ENCODE results near the gene NR4A3.
"Not testable (repeated sequence)": the region's sequence is repeated elsewhere in the genome, so short reads cannot be mapped to it uniquely, and the experiment has no call there.

The NR4A3 gene

DNA sequence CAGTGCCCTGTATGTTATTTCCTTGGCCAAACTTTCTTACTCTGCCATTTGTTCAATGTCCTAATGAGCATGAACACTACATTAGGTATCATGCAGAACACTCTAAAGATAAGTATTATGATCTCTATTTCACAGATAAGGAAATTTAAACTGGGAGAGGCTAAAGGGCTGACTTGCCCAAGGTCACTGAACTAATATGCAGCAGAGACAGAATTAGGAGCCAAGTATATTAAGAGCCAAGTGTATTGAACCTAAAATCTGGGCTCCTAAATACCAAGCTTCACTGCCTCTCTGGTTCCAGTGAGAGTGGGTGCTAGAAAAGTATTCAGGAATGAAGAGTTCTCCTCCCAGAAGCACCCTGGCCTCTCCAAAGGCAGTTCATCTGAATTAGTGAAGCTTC lies 13.5 kb downstream of the NR4A3 start:
- peaks cover 4% of the 10 kb centered on the region for H3K27me3 Mint-ChIP-seq
- no peak overlapping the region for H3K4me3 Mint-ChIP-seq

GRCh38 chr9:99835581-99835980 lies 13.9 kb downstream of the NR4A3 start:
- H3K4me1 Mint-ChIP-seq (ENCODE audit: low read depth): peaks cover 6% of the 10 kb centered on the region
- no peak overlapping the region for H3K4me3 Mint-ChIP-seq
- H3K36me3 Mint-ChIP-seq (ENCODE audit: low read depth): peaks cover 96% of the 10 kb centered on the region
- no peaks in the 10 kb centered on the region for H3K27me3 Mint-ChIP-seq
- no peak overlapping the region for H3K27ac Mint-ChIP-seq
- no peaks in the 10 kb centered on the region for H3K9me3 Mint-ChIP-seq

More for the DNA sequence above, 13.5 kb downstream of the NR4A3 start:
- Mint-ChIP-seq H3K27ac (no peak overlapping the region), H3K4me1 (ENCODE audit: low read depth) (peaks cover 11% of the 10 kb centered on the region), H3K36me3 (ENCODE audit: low read depth) (peaks cover 96% of the 10 kb centered on the region), H3K9me3 (no peaks in the 10 kb centered on the region)

GRCh38 chr9:99840072-99840471 lies 18.4 kb downstream of the NR4A3 start:
- Mint-ChIP-seq H3K27me3 (no peaks in the 10 kb centered on the region), H3K4me3 (no peak overlapping the region), H3K9me3 (no peaks in the 10 kb centered on the region), H3K27ac (peak overlapping the region; percentile 26), H3K36me3 (ENCODE audit: low read depth) (peaks cover 86% of the 10 kb centered on the region), H3K4me1 (ENCODE audit: low read depth) (peaks cover 3% of the 10 kb centered on the region)

DNA sequence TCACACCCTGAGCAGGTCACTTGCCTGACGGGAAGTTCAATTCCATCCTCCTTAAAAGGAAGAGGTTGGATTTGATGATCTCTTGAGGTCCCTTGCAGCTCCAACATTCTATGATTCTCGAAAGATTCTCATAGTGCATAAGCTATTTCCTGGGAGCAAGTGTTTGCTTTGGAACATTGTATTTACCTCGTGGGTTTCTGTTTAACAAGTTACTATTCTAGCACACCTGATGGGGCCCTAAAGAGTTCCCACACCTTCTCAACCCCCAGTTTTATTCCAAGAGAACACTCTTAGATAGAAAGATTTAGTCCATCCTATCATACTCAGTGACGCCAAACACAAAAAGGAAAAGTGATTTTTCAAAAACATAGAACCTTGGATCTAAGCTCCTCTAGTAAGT lies 23.4 kb downstream of the NR4A3 start:
- Mint-ChIP-seq H3K36me3 (ENCODE audit: low read depth) (peaks cover 87% of the 10 kb centered on the region), H3K9me3 (no peaks in the 10 kb centered on the region), H3K4me3 (no peak overlapping the region), H3K27ac (no peak overlapping the region), H3K4me1 (ENCODE audit: low read depth) (peaks cover 26% of the 10 kb centered on the region), H3K27me3 (no peaks in the 10 kb centered on the region)

- Mint-ChIP-seq H3K4me1 (ENCODE audit: low read depth) (peaks cover 54% of the 10 kb centered on the region), H3K4me3 (no peak overlapping the region), H3K36me3 (ENCODE audit: low read depth) (peaks cover 93% of the 10 kb centered on the region), H3K9me3 (peaks cover 10% of the 10 kb centered on the region), H3K27ac (no peak overlapping the region), H3K27me3 (no peaks in the 10 kb centered on the region)
Measured at GRCh38 chr9:99848447-99848846, 26.8 kb downstream of the NR4A3 start.

- Mint-ChIP-seq H3K36me3 (ENCODE audit: low read depth) (peaks cover 83% of the 10 kb centered on the region), H3K9me3 (peaks cover 10% of the 10 kb centered on the region), H3K4me1 (ENCODE audit: low read depth) (peaks cover 54% of the 10 kb centered on the region), H3K27me3 (no peaks in the 10 kb centered on the region), H3K27ac (peak overlapping the region; percentile 86), H3K4me3 (peak overlapping the region; percentile 33)
Measured at GRCh38 chr9:99850736-99851499, 29.2 kb downstream of the NR4A3 start.

DNA sequence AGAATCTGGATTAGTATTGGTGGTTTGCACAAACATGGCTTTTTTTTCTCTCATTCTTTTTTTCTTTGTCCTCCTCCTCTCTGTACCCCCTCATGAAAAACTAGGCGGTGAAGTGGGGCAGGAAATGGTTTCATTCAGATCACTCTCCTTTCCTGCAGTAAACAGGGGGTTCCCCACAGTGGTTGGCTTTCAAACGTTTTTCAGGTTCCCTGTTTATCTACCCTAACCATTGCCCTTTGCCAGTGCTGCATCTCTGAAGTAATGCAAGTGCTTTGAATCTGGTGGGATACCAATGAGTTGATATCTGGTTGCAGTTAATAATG lies 29.8 kb downstream of the NR4A3 start:
- Mint-ChIP-seq H3K27me3 (no peaks in the 10 kb centered on the region), H3K4me1 (ENCODE audit: low read depth) (peaks cover 54% of the 10 kb centered on the region), H3K36me3 (ENCODE audit: low read depth) (peaks cover 83% of the 10 kb centered on the region), H3K9me3 (peaks cover 10% of the 10 kb centered on the region), H3K27ac (peak overlapping the region; percentile 86), H3K4me3 (peak overlapping the region; percentile 33)

DNA sequence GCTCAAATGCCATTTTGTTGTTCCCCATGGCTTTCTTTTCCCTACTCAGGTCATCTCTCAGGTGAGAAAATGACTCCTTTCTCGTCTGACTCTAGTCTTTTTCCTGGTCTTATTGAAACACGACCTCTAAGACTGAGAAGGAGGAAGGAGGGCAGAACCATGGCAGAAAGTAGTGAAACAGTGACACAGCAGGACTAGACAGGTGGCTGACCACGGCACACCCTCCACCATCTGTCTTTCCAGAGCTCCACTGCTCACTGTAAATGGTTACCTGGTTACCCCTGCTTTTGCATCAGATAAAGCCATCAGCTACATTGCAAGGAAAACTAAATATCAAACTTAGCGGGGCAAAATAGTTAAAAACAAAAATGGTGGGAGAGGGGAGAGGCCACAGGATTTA lies 30.9 kb downstream of the NR4A3 start:
- Mint-ChIP-seq H3K4me1 (ENCODE audit: low read depth) (peaks cover 51% of the 10 kb centered on the region), H3K27me3 (no peaks in the 10 kb centered on the region), H3K4me3 (no peak overlapping the region), H3K36me3 (ENCODE audit: low read depth) (peaks cover 81% of the 10 kb centered on the region), H3K9me3 (peaks cover 10% of the 10 kb centered on the region), H3K27ac (no peak overlapping the region)

DNA sequence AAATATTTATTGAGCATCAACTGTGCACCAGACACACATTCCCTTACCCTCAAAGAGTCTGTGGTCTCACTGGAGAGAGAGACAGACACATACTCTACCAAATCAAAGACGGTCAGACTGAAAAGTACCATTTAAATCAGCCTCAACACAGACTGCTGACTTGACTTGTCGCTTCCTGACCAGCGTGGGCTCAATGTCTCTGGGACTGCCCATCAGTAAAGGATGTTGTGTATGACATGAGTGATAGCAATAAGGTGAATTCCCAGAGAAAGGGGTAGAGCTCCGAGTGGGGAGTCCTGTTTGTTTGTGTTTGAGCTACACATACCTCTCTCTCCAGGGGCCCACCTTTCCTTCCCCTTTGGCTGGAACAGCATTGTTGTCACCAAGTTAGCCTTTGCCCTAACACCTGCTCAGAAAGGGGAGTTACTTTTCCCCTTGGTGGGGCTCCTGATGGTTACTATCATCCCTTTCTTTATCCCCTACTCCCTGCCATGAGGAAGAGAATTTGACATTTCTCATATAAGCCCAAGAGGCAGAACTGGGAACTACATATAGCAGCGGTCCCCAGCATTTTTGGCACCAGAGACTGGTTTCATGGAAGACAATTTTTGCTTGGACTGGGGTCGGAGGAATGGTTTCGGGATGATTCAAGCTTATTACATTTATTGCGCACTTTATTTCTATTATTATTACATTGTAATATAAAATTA lies 33.9 kb downstream of the NR4A3 start:
- peaks cover 23% of the 10 kb centered on the region for H3K4me1 Mint-ChIP-seq (ENCODE audit: low read depth)
- H3K27ac Mint-ChIP-seq: no peak overlapping the region
- no peak overlapping the region for H3K4me3 Mint-ChIP-seq

GRCh38 chr9:99857576-99857975 lies 35.9 kb downstream of the NR4A3 start:
- not testable (repeated sequence) for H3K4me3 Mint-ChIP-seq; H3K4me1 Mint-ChIP-seq (ENCODE audit: low read depth); H3K27ac Mint-ChIP-seq; H3K27me3 Mint-ChIP-seq; H3K9me3 Mint-ChIP-seq
- peaks cover 80% of the 10 kb centered on the region for H3K36me3 Mint-ChIP-seq (ENCODE audit: low read depth)

More for the DNA sequence above, 33.9 kb downstream of the NR4A3 start:
- no peaks in the 10 kb centered on the region for H3K27me3 Mint-ChIP-seq
- H3K36me3 Mint-ChIP-seq (ENCODE audit: low read depth): peaks cover 80% of the 10 kb centered on the region
- H3K9me3 Mint-ChIP-seq: peaks cover 10% of the 10 kb centered on the region

DNA sequence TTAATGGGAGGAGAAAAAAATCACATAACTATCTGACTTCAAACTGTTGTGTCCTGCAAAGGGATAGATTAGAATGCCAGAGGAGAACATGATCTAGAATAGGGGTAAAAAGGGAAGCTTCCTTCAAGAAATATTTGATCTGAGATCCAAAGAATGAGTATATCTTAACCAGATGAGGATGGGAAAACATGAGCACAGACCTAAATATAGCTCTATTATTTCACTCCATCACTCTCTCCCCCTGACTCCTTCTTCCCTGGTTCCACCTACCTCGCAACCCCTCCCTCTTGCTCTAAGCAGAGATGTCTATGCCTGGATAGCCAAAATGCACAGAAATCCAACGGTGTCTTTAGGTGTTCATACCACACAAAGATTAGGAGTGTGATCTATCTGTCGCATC lies 36.4 kb downstream of the NR4A3 start:
- Mint-ChIP-seq H3K4me3 (no peak overlapping the region), H3K27ac (no peak overlapping the region), H3K9me3 (no peaks in the 10 kb centered on the region), H3K4me1 (ENCODE audit: low read depth) (no peaks in the 10 kb centered on the region), H3K27me3 (no peaks in the 10 kb centered on the region), H3K36me3 (ENCODE audit: low read depth) (peaks cover 80% of the 10 kb centered on the region)

GRCh38 chr9:99859243-99859980 lies 37.7 kb downstream of the NR4A3 start:
- Mint-ChIP-seq H3K4me3 (no peak overlapping the region), H3K36me3 (ENCODE audit: low read depth) (peaks cover 93% of the 10 kb centered on the region), H3K27me3 (no peaks in the 10 kb centered on the region), H3K9me3 (no peaks in the 10 kb centered on the region), H3K27ac (no peak overlapping the region), H3K4me1 (ENCODE audit: low read depth) (no peaks in the 10 kb centered on the region)

DNA sequence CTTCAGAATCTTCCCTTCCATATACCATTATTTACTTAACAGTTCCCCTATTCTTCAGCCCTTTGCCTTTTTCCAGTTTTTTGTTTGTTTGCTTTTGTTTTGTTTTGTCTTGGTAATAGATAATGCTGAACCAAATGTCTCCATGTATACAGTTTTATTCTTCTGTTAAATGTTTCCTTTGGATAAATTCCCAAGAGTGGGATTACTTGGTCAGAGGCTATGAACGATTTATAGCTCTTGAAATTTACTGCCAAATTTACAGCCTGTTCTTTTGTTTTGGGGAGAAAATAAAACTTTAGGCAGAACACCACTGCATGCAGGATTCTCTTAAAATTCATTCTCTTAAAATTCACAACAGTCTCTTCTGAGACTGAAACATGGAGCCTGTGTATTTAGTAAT lies 38.6 kb downstream of the NR4A3 start:
- H3K4me3 Mint-ChIP-seq: no peak overlapping the region
- no peaks in the 10 kb centered on the region for H3K9me3 Mint-ChIP-seq
- H3K4me1 Mint-ChIP-seq (ENCODE audit: low read depth): no peaks in the 10 kb centered on the region
- no peaks in the 10 kb centered on the region for H3K27me3 Mint-ChIP-seq
- H3K27ac Mint-ChIP-seq: no peak overlapping the region
- H3K36me3 Mint-ChIP-seq (ENCODE audit: low read depth): peaks cover 91% of the 10 kb centered on the region

GRCh38 chr9:99863955-99864354 lies 42.3 kb downstream of the NR4A3 start:
- Mint-ChIP-seq H3K9me3 (no peaks in the 10 kb centered on the region), H3K36me3 (ENCODE audit: low read depth) (peaks cover 75% of the 10 kb centered on the region), H3K27me3 (no peaks in the 10 kb centered on the region), H3K4me1 (ENCODE audit: low read depth) (peaks cover 15% of the 10 kb centered on the region), H3K4me3 (no peak overlapping the region), H3K27ac (no peak overlapping the region)

- peaks cover 51% of the 10 kb centered on the region for H3K36me3 Mint-ChIP-seq (ENCODE audit: low read depth)
- H3K4me3 Mint-ChIP-seq: no peak overlapping the region
- H3K4me1 Mint-ChIP-seq (ENCODE audit: low read depth): peaks cover 16% of the 10 kb centered on the region
- no peak overlapping the region for H3K27ac Mint-ChIP-seq
- no peaks in the 10 kb centered on the region for H3K9me3 Mint-ChIP-seq
- H3K27me3 Mint-ChIP-seq: no peaks in the 10 kb centered on the region
Measured at GRCh38 chr9:99866398-99866797, 44.7 kb downstream of the NR4A3 start.
